ENCODE data around the gene RSPRY1.

Gene RSPRY1

GRCh38 chr16:57216968-57217367, 30.8 kb downstream of the RSPRY1 start:
- Histone ChIP-seq H3K36me3 (replicated peaks; ENCODE audit: insufficient read depth, low read length) (peaks cover 7% of the 10 kb centered on the region; the same call in 1 of the 2 replicates), H3K27me3 (replicated peaks; ENCODE audit: insufficient read depth, low read length) (no peaks in the 10 kb centered on the region)
- TF ChIP-seq EZH2 (optimal IDR thresholded peaks at IDR 0.05; ENCODE audit: low read depth, low read length) (no peak), CTCF (IDR thresholded peaks at IDR 0.05; ENCODE audit: low read length) (no peak)

GRCh38 chr16:57223057-57223456, 36.9 kb downstream of the RSPRY1 start:
- no peaks in the 10 kb centered on the region for H3F3A ChIP-seq (ENCODE audit: insufficient read depth, low read length)
- H3K36me3 ChIP-seq (replicated peaks; ENCODE audit: insufficient read depth, low read length), result no peaks in the 10 kb centered on the region
- H3K4me3 ChIP-seq (ENCODE audit: low read length), result no peak overlapping the region
- no peak overlapping the region for H3K4me2 ChIP-seq (ENCODE audit: low read depth, low read length)
- no peak overlapping the region for H2AFZ ChIP-seq (ENCODE audit: low read length)
- no peak overlapping the region for H3K9ac ChIP-seq (ENCODE audit: low read length)
- no peak for DNase-seq
- H3K27ac ChIP-seq (ENCODE audit: low read length), result no peak overlapping the region
- no peaks in the 10 kb centered on the region for H3K9me2 ChIP-seq (replicated peaks; ENCODE audit: insufficient read depth, low read length)
- no peaks in the 10 kb centered on the region for H3K9me3 ChIP-seq (replicated peaks; ENCODE audit: insufficient read depth, low read length)
- no peaks in the 10 kb centered on the region for H4K20me1 ChIP-seq (ENCODE audit: insufficient read depth, low read length)
- H3K27me3 ChIP-seq (replicated peaks; ENCODE audit: insufficient read depth, low read length), result no peaks in the 10 kb centered on the region
- H3K4me1 ChIP-seq (ENCODE audit: low read length), result no peaks in the 10 kb centered on the region
- no peak for TF ChIP-seq EZH2phosphoT487 (IDR thresholded peaks at IDR 0.05; ENCODE audit: low read length)
- no peak for TF ChIP-seq CTCF (IDR thresholded peaks at IDR 0.05; ENCODE audit: low read length)
- no peak for TF ChIP-seq EZH2 (optimal IDR thresholded peaks at IDR 0.05; ENCODE audit: low read depth, low read length)
- no peaks in the 10 kb centered on the region for H3K79me2 ChIP-seq (ENCODE audit: low read length)

More at GRCh38 chr16:57216968-57217367, 30.8 kb downstream of the RSPRY1 start:
- H3F3A ChIP-seq (ENCODE audit: insufficient read depth, low read length), result no peaks in the 10 kb centered on the region
- H3K4me2 ChIP-seq (ENCODE audit: low read depth, low read length), result no peak overlapping the region
- H3K4me3 ChIP-seq (ENCODE audit: low read length), result no peak overlapping the region
- H2AFZ ChIP-seq (ENCODE audit: low read length), result no peak overlapping the region
- H4K20me1 ChIP-seq (ENCODE audit: insufficient read depth, low read length), result no peaks in the 10 kb centered on the region
- DNase-seq, result no peak
- peaks cover 13% of the 10 kb centered on the region; the same call in 1 of the 2 replicates for H3K4me1 ChIP-seq (ENCODE audit: low read length)
- no peaks in the 10 kb centered on the region for H3K9me3 ChIP-seq (replicated peaks; ENCODE audit: insufficient read depth, low read length)
- H3K27ac ChIP-seq (ENCODE audit: low read length), result no peak overlapping the region
- no peaks in the 10 kb centered on the region for H3K79me2 ChIP-seq (ENCODE audit: low read length)
- no peaks in the 10 kb centered on the region for H3K9me2 ChIP-seq (replicated peaks; ENCODE audit: insufficient read depth, low read length)
- no peak overlapping the region for H3K9ac ChIP-seq (ENCODE audit: low read length)

- no peak overlapping the region for H2AFZ ChIP-seq (ENCODE audit: low read length)
- no peak overlapping the region for H3K4me2 ChIP-seq (ENCODE audit: low read depth, low read length)
- DNase-seq, result no peak
- H3K9me2 ChIP-seq (replicated peaks; ENCODE audit: insufficient read depth, low read length), result no peaks in the 10 kb centered on the region
- no peaks in the 10 kb centered on the region for H3K4me1 ChIP-seq (ENCODE audit: low read length)
- no peaks in the 10 kb centered on the region for H3F3A ChIP-seq (ENCODE audit: insufficient read depth, low read length)
- H3K4me3 ChIP-seq (ENCODE audit: low read length), result no peak overlapping the region
- no peaks in the 10 kb centered on the region for H3K27me3 ChIP-seq (replicated peaks; ENCODE audit: insufficient read depth, low read length)
- TF ChIP-seq EZH2 (optimal IDR thresholded peaks at IDR 0.05; ENCODE audit: low read depth, low read length) (no peak), EZH2phosphoT487 (IDR thresholded peaks at IDR 0.05; ENCODE audit: low read length) (no peak), CTCF (IDR thresholded peaks at IDR 0.05; ENCODE audit: low read length) (no peak)
- no peaks in the 10 kb centered on the region for H3K9me3 ChIP-seq (replicated peaks; ENCODE audit: insufficient read depth, low read length)
- no peak overlapping the region for H3K9ac ChIP-seq (ENCODE audit: low read length)
- H4K20me1 ChIP-seq (ENCODE audit: insufficient read depth, low read length), result no peaks in the 10 kb centered on the region
- no peak overlapping the region for H3K27ac ChIP-seq (ENCODE audit: low read length)
- no peaks in the 10 kb centered on the region for H3K79me2 ChIP-seq (ENCODE audit: low read length)
- H3K36me3 ChIP-seq (replicated peaks; ENCODE audit: insufficient read depth, low read length), result no peaks in the 10 kb centered on the region
Measured at GRCh38 chr16:57224651-57225335, 38.7 kb downstream of the RSPRY1 start.

All from MM.1S (cell line).